HG02610 (cell line): ENCODE results near the gene UBE2S.
"Not testable (repeated sequence)": the region's sequence is repeated elsewhere in the genome, so short reads cannot be mapped to it uniquely, and the experiment has no call there.

Experiments used
- ATAC-seq: cut with Tn5 transposase; IDR thresholded peaks from one replicate; pipeline ENCODE4 v1.9.1; 2021; ENCODE audit warnings: mild to moderate bottlenecking, moderate library complexity; ENCODE audit not compliant: unreplicated experiment

Gene UBE2S

DNA sequence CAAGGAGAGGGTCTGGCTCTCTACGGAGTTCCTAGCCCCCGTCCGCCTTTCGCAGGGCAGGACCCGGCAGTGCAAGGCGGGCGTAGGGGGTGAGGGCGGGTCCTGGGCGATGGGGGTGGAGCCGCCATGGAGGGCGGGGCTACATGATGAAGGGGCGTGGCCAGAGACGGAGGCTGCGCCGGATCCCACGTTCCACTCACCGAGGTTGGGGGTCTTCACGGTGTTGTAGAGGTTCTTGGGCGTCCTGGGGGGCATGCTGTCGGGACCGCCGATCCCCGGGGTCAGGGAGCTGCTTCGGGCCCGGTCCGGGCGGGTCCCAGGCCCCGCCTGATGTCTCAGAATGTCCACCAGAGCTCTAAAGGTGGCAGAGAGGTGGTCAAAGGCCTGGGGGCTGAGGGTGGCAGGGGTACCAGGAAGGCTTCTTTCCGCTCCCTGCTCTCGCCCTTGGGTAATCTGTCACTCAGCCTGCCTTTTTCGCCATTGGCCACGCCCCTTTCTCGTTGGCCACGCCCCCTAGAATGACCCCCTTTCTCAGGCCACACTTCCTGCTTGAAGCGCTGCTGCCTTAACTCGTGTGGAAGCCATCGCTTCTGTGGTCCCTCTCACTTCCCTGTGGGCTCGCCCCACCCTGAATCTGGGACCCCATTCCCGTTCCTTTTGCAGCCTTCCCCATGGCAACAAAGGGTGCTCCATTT lies 33.0 kb upstream of the UBE2S start:
- ATAC-seq, result no peak

GRCh38 chr19:55439052-55439451 lies 31.5 kb upstream of the UBE2S start:
- ATAC-seq, result no peak

DNA sequence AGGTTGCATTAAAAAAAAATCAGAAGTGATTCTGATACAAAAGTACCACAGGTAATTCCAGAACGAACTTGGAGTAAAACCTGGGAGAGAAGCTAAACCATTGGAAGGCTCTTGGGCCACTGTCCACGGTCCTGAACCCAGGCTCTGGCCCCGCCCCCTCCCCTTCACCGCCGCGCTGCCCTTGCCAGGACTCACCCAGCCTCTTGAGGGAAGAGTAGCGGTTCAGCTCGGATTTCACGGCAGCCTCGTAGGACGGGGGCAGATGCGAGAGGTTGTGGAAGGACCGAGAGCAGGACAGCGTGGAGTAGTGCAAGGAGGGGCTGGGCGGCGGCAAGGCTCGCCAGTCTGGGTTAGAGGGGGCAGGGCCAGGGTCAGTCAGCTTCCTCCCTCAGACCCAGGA lies 29.8 kb upstream of the UBE2S start:
- no peak for ATAC-seq

DNA sequence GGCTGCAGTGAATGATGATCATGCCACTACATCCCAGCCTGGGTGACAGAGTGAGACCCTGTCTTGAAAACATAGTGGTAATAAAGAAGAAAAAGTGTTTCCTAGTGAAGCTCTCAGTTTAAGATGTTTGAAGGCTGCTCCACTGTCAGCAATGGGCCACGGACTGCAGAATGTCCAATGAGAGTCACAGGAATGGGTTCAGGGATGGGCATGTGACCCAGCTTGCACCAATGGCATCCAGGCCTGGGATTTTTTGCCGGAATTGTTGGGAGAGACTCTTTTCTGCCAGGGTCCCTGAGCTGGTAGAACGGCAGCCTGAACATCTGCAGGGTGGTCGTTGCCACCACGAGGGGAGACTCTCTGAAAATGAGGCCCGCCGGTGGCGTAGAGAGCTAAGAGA lies 29.3 kb upstream of the UBE2S start:
- ATAC-seq, result no peak

GRCh38 chr19:55435020-55435419 lies 27.4 kb upstream of the UBE2S start:
- no peak for ATAC-seq

GRCh38 chr19:55434356-55434919 lies 26.9 kb upstream of the UBE2S start:
- ATAC-seq, result no peak

DNA sequence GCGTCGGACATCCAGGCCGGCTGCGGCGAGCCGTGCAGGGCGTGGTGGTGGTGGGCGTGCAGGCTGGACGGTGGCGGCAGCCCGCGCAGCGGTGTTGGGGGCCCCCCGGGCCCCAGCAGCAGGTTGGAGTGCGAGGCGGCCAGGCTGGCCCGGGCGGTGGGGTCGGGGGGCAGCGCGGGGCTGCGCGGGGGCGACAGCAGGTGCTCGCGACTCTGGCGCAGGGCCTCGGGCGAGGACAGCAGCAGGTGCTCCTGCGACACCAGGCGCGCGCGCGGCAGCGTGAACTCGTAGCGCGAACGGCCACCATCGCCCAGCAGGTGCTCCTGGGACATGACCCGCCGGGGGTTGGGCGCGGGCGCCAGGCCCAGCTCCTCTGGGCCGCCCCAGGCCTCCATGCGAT lies 25.7 kb upstream of the UBE2S start:
- no peak for ATAC-seq

DNA sequence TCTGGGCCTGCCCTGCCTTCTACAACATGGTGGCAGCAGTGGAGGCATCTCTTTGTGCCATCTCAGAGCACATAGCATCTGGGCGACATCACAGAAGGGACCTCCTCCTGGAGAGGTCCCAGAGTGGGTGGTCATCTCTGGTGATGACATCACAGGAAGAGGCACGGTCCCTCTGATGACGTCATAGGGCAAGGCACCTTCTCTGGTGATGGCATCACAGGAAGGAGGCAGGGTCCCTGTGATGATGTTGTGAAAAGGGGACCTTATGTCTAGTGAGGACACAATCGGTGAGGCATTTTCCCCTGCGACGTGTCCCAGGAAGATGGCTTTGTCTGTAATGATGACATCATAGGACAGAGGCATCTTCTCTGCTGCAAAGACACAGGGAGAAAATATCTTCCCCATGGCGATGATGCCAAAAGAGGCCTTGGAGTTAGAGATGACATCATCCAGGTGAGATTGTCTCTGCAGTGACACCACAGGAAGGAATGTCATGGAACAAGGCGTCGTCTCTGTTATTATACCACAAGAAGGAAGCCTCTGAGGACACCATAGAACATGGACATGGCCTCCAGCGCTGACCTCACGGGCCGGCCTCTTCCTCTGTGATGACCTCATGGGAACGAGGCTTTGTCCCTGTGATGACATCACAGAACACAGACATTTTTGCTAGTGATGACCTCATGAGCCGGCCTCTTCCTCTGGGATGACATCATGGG lies 24.8 kb upstream of the UBE2S start:
- no peak for ATAC-seq

DNA sequence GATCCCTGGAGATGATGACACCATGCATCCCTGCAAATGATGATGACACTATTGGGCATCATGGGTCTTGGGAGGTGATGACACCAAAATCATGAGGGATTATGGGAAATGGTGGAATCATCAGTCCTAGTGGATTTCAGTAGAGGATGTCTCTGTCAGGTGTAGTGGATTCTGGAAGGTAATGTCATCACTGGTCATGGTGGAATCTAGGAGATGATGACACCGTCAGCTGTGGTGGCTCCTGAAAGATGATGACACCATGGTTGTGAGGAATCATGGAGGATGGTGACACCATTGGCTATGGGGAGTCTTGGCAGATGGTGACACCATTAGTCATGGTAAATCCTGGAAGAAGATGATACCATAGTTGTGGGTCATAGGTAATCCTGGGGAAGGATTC lies 23.6 kb upstream of the UBE2S start:
- no peak for ATAC-seq

- no peak for ATAC-seq
Measured at GRCh38 chr19:55426042-55426441, 18.5 kb upstream of the UBE2S start.

- ATAC-seq, result no peak
Measured at GRCh38 chr19:55424518-55424917, 16.9 kb upstream of the UBE2S start.

- no peak for ATAC-seq
Measured at GRCh38 chr19:55423225-55424005, 15.8 kb upstream of the UBE2S start.

- ATAC-seq, result not testable (repeated sequence)
Measured at GRCh38 chr19:55421281-55421680, 13.7 kb upstream of the UBE2S start.

GRCh38 chr19:55419624-55420236 lies 12.1 kb upstream of the UBE2S start:
- ATAC-seq, result no peak

DNA sequence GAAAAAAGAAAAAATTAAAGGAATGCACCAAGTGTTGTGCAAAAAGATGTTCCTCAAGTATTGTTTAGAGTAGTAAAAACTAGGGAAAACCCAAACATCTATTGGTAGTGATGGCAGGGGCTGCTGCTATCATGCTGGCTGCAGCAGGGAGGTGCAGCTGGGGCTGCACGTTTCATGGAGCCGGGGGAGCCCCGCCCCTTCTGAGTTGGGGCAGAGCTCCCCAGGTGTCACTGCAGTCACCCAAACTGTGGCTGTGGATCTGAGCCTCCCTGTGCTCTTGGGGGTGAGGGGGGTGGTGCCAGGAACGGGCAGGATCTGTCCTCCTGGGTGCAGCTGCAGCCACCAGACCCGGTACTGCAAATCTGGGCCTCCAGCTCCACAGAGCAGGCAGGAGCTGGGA lies 11.5 kb upstream of the UBE2S start:
- ATAC-seq, result no peak

GRCh38 chr19:55418185-55418584 lies 10.6 kb upstream of the UBE2S start:
- ATAC-seq, result no peak

DNA sequence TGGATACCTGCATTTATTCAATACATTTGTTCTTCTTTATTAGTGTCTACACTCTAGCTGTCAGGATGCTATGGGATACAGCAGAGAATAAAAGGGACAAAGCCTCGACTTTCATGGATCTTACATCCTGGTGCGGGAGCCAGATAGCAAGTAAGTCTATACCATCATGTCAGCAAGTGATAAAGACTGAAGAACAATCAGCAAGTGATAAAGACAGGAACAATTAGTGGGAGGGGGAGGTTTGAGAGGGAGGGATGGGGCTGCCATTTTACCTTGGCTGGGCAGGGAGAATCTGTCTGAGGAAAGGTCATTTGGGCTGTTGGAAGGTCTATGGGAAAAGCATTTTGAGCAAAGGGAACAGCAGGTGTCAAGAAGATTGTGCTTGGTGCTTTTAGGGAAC lies 2.6 kb upstream of the UBE2S start:
- ATAC-seq, result no peak

DNA sequence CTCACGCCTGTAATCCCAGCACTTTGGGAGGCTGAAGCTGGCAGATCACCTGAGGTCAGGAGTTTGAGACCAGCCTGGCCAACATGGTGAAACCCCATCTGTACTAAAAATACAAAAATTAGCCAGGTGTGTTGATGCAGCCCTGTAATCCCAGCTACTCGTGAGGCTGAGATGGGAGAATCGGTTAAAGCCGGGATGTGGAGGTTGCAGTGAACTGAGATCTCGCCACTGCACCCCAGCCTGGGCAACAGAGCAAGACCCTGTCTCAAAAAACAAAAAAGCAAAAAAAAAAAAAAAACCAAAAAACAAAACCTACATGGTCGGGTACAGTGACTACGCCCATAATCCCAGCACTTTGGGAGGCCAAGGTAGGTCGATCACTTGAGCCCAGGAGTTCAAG lies 1.6 kb upstream of the UBE2S start:
- ATAC-seq, result not testable (repeated sequence)

DNA sequence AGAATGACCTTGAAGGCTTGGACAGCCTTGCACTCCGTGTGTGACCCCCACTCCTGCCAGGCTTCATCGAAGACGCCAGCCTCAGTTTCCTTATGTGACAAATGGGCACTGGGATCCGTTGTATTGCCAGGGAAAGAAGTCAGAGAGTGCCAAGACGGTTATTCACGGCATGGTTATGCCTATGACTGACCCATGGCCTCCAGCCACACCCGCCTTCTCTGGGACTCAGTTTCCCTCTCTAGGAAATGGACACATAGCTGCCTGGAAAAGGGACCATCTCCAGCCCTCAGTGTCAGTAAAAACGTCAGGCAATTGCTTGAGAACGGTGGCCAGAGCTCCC lies 915 bp upstream of the UBE2S start:
- ATAC-seq, result no peak

DNA sequence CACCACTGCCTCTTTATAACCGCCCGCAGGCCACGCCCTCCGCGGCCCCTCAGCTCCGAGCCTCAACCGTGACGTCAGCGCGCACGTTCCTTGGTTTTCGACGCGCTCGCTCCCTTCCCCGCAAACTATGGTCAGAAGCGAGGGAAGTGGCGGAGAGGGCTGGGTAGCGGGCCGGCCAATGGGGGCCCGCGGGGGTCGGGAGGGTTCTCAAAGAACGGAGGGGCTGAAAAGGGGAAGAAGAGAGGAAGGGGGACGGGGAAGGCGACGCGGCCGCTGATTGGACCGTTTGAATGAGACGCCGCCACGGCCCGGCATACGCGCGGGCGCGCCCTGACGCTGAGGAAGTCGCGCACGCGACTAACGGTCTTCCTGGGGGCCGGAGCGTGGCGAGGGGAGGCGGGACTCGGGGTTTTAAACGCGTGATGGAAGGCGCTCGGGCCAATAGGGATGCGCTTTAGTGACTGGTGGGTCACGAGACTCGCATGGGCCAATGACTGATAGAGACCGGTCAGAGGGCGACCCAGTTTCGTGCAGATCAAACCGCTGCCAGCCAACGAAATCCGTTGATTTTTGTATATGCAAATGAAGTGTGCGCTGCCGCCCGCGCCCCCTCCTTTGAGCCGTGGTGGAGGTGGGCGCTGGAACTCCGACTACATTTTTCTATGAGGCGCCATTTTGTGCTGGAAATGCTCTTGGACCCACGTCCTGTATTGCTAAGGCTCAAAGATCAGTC lies 378 bp upstream of the UBE2S start:
- ATAC-seq, result peak; percentile 88
